Stimulated activated naive CD8-positive, alpha-beta T cell treated with anti-CD3 and anti-CD28 coated beads, Interleukin-15, Interleukin-2, amounts not matched to agents 100 U/mL and 50 U/mL, for 24 hours (primary cell): ENCODE measurements around the gene SHCBP1L.

Experiments used
- ATAC-seq: fragments of 150-1000 bp; cut with Tn5 transposase; one replicate; pipeline ENCODE4 v1.10.0; 2021
- DNase-seq: peaks from one replicate; pipeline ENCODE4 v3.0.0; 2021

Gene SHCBP1L

GRCh38 chr1:182890927-182891610 is 61.9 kb downstream of the SHCBP1L start:
- DNase-seq (no peak), ATAC-seq (no peak)

GRCh38 chr1:182889997-182890396 is 63.0 kb downstream of the SHCBP1L start:
- DNase-seq (peak; percentile 13), ATAC-seq (peak; percentile 71)

- DNase-seq (no peak), ATAC-seq (no peak)
Measured at GRCh38 chr1:182888736-182889531, 64.0 kb downstream of the SHCBP1L start.

- ATAC-seq (no peak), DNase-seq (no peak)
Measured at GRCh38 chr1:182886985-182887384, 66.0 kb downstream of the SHCBP1L start.

- ATAC-seq (no peak), DNase-seq (no peak)
Measured at GRCh38 chr1:182885591-182885990, 67.4 kb downstream of the SHCBP1L start.

GRCh38 chr1:182884872-182885271 is 68.1 kb downstream of the SHCBP1L start:
- no peak for ATAC-seq
- DNase-seq, result no peak

GRCh38 chr1:182877842-182878241 is 75.1 kb downstream of the SHCBP1L start:
- DNase-seq, result peak; percentile 29
- peak; percentile 86 for ATAC-seq

GRCh38 chr1:182877331-182877730 is 75.6 kb downstream of the SHCBP1L start:
- no peak for ATAC-seq

GRCh38 chr1:182875889-182876288 is 77.1 kb downstream of the SHCBP1L start:
- no peak for DNase-seq

More at GRCh38 chr1:182877331-182877730, 75.6 kb downstream of the SHCBP1L start:
- DNase-seq, result no peak

GRCh38 chr1:182872881-182873280 is 80.1 kb downstream of the SHCBP1L start:
- DNase-seq (no peak), ATAC-seq (no peak)

More at GRCh38 chr1:182875889-182876288, 77.1 kb downstream of the SHCBP1L start:
- no peak for ATAC-seq

- no peak for DNase-seq
- ATAC-seq, result peak; percentile 28
Measured at GRCh38 chr1:182869241-182869666, 83.7 kb downstream of the SHCBP1L start.

- DNase-seq (no peak), ATAC-seq (no peak)
Measured at GRCh38 chr1:182867861-182868260, 85.1 kb downstream of the SHCBP1L start.

- no peak for DNase-seq
- ATAC-seq, result no peak
Measured at GRCh38 chr1:182863940-182864339, 89.0 kb downstream of the SHCBP1L start.

- ATAC-seq, result no peak
- no peak for DNase-seq
Measured at GRCh38 chr1:182862827-182863226, 90.1 kb downstream of the SHCBP1L start.

- DNase-seq (no peak), ATAC-seq (peak; percentile 78)
Measured at GRCh38 chr1:182861994-182862393, 91.0 kb downstream of the SHCBP1L start.

GRCh38 chr1:182860658-182861057 is 92.3 kb downstream of the SHCBP1L start:
- DNase-seq (no peak), ATAC-seq (no peak)

GRCh38 chr1:182857212-182857611 is 95.8 kb downstream of the SHCBP1L start:
- DNase-seq (no peak), ATAC-seq (no peak)

- DNase-seq (no peak), ATAC-seq (no peak)
Measured at GRCh38 chr1:182855911-182856310, 97.1 kb downstream of the SHCBP1L start.

- DNase-seq, result no peak
- no peak for ATAC-seq
Measured at GRCh38 chr1:182851825-182852224, 101.1 kb downstream of the SHCBP1L start.

GRCh38 chr1:182850319-182850718 is 102.6 kb downstream of the SHCBP1L start:
- no peak for ATAC-seq

More at GRCh38 chr1:182850319-182850718, 102.6 kb downstream of the SHCBP1L start:
- DNase-seq, result no peak
